HepG2 (cell line): ENCODE results near the gene PPP1R27. TPM values are rescaled to one million over a fixed set of nuclear protein-coding genes. Genes with fewer than 3 reads are reported as not detected.

Experiments used
- BCL3 ChIP-seq: sonication (generic); formaldehyde crosslinking; IDR thresholded peaks from 2 replicates; pipeline ENCODE4 v1.5.1; 2020; ENCODE audit warnings: mild to moderate bottlenecking, missing genetic modification reagents, moderate library complexity
- DNMT1 ChIP-seq: sonication (generic); formaldehyde crosslinking; IDR thresholded peaks from 2 replicates; pipeline ENCODE4 v1.5.1; 2020; ENCODE audit warnings: mild to moderate bottlenecking, missing genetic modification reagents
- E2F5 ChIP-seq: sonication (generic); formaldehyde crosslinking; conservative IDR thresholded peaks from 2 replicates; pipeline ENCODE4 v1.4.0; 2020; ENCODE audit warnings: missing genetic modification reagents
- FOXC1 ChIP-seq: sonication (generic); formaldehyde crosslinking; IDR thresholded peaks from 2 replicates; pipeline ENCODE4 v1.8.0; 2022; ENCODE audit warnings: mild to moderate bottlenecking, missing genetic modification reagents, borderline replicate concordance
- GTF3A ChIP-seq: sonication (generic); formaldehyde crosslinking; conservative IDR thresholded peaks from 2 replicates; pipeline ENCODE4 v1.4.0; 2020; ENCODE audit warnings: mild to moderate bottlenecking, missing genetic modification reagents
- HMG20B ChIP-seq: conservative IDR thresholded peaks from 2 replicates; pipeline ENCODE4 v1.6.1; 2016; ENCODE audit warnings: missing genetic modification reagents, missing compliant biosample characterization
- IRX3 ChIP-seq: sonication (generic); formaldehyde crosslinking; IDR thresholded peaks from 2 replicates; pipeline ENCODE4 v1.8.1; 2023; ENCODE audit warnings: mild to moderate bottlenecking, low read depth, missing genetic modification reagents, borderline replicate concordance
- MEIS2 ChIP-seq: sonication (generic); formaldehyde crosslinking; IDR thresholded peaks from 2 replicates; pipeline ENCODE4 v1.9.0; 2021; ENCODE audit warnings: mild to moderate bottlenecking, missing genetic modification reagents
- NFRKB ChIP-seq: fragments of 450-650 bp; IDR thresholded peaks from 2 replicates; pipeline ENCODE4 v1.6.1; 2017
- NFYB ChIP-seq: sonication (generic); formaldehyde crosslinking; IDR thresholded peaks from 2 replicates; pipeline ENCODE4 v1.4.0; 2020; ENCODE audit warnings: missing genetic modification reagents
- PRDM4 ChIP-seq: sonication (generic); formaldehyde crosslinking; IDR thresholded peaks from 2 replicates; pipeline ENCODE4 v1.9.0; 2021; ENCODE audit warnings: missing genetic modification reagents, borderline replicate concordance
- SCMH1 ChIP-seq: sonication (generic); formaldehyde crosslinking; IDR thresholded peaks from 2 replicates; pipeline ENCODE4 v1.9.0; 2021; ENCODE audit warnings: missing genetic modification reagents, mild to moderate bottlenecking, borderline replicate concordance
- SNAI1 ChIP-seq: sonication (generic); formaldehyde crosslinking; IDR thresholded peaks from 2 replicates; pipeline ENCODE4 v1.5.0; 2020; ENCODE audit warnings: mild to moderate bottlenecking, missing genetic modification reagents, borderline replicate concordance
- XBP1 ChIP-seq: sonication (generic); formaldehyde crosslinking; IDR thresholded peaks from 2 replicates; pipeline ENCODE4 v1.5.0; 2020; ENCODE audit warnings: missing genetic modification reagents
- ZBTB3 ChIP-seq: sonication (generic); formaldehyde crosslinking; IDR thresholded peaks from 2 replicates; pipeline ENCODE4 v1.4.0; 2020; ENCODE audit warnings: low read depth, mild to moderate bottlenecking, moderate library complexity, missing genetic modification reagents, borderline replicate concordance
- ZNF75D ChIP-seq: sonication (generic); formaldehyde crosslinking; IDR thresholded peaks from 2 replicates; pipeline ENCODE4 v1.8.1; 2023; ENCODE audit warnings: missing genetic modification reagents, mild to moderate bottlenecking, borderline replicate concordance
- ZNF761 ChIP-seq: sonication (generic); formaldehyde crosslinking; conservative IDR thresholded peaks from 2 replicates; pipeline ENCODE4 v1.4.0; 2020; ENCODE audit warnings: mild to moderate bottlenecking, missing genetic modification reagents
- ZNF773 ChIP-seq: sonication (generic); formaldehyde crosslinking; IDR thresholded peaks from 2 replicates; pipeline ENCODE4 v1.4.0; 2020; ENCODE audit warnings: missing genetic modification reagents, borderline replicate concordance
- polyA plus RNA-seq, 8 experiments: library from polyadenylated mRNA; depleted of rRNA in 3 of 8; stranded (reverse) in 7 of 8; unstranded in 1 of 8; fragments of >200 nt; fragmentation: Illumina TruSeq in 4 of 8; extraction: Trizol in 4 of 8; gene quantifications; 2 replicates each; pipeline versions ENCODE4 v1.2.1 to v1.2.3, GENCODE V29; 2011 to 2016; ENCODE audit warnings: low read depth in 4 of 8, missing spikeins in 1 of 8, mixed read lengths in 1 of 8; ENCODE audit not compliant: insufficient read depth in 1 of 8
- total RNA-seq, 5 experiments: library from RNA; depleted of rRNA; stranded (reverse); fragments of >200 nt; fragmentation: Illumina TruSeq; extraction: Trizol; gene quantifications; 2 replicates each; pipeline ENCODE4 v1.2.3, GENCODE V29; 2016; ENCODE audit warnings: low read depth in 1 of 5
- TF ChIP-seq, protein P1 (sequence below): sonication (generic); formaldehyde crosslinking; IDR thresholded peaks from 2 replicates; pipeline ENCODE4 v1.4.0; 2020; ENCODE audit warnings: missing genetic modification reagents, borderline replicate concordance

The PPP1R27 gene
- total and polyA plus RNA-seq, 2 of the 13 experiments (the other 11 are each of a cell fraction or from before 2014, with no cell fraction given), result 0.17 to 1.00 TPM

GRCh38 chr17:81863123-81863675, 28.3 kb upstream of the PPP1R27 start (continued):
- TF ChIP-seq GTF3A (CRISPR knock-in tag) (0 out of 2 replicates have a peak, but pooled peaks have one; percentile 78), ZNF773 (CRISPR knock-in tag) (no peak), IRX3 (CRISPR knock-in tag) (no peak), NFYB (no peak), ZBTB3 (CRISPR knock-in tag) (no peak), BCL3 (CRISPR knock-in tag) (0 out of 2 replicates have a peak, but pooled peaks have one; percentile 35), DNMT1 (no peak), NFRKB (no peak), PRDM4 (no peak), XBP1 (CRISPR knock-in tag) (no peak), FOXC1 (no peak), ZNF761 (no peak), SCMH1 (CRISPR knock-in tag) (no peak), MEIS2 (no peak), ZNF75D (CRISPR knock-in tag) (no peak), E2F5 (CRISPR knock-in tag) (no peak), SNAI1 (CRISPR knock-in tag) (no peak), HMG20B (CRISPR knock-in tag) (no peak)
- TF ChIP-seq, protein P1, sequence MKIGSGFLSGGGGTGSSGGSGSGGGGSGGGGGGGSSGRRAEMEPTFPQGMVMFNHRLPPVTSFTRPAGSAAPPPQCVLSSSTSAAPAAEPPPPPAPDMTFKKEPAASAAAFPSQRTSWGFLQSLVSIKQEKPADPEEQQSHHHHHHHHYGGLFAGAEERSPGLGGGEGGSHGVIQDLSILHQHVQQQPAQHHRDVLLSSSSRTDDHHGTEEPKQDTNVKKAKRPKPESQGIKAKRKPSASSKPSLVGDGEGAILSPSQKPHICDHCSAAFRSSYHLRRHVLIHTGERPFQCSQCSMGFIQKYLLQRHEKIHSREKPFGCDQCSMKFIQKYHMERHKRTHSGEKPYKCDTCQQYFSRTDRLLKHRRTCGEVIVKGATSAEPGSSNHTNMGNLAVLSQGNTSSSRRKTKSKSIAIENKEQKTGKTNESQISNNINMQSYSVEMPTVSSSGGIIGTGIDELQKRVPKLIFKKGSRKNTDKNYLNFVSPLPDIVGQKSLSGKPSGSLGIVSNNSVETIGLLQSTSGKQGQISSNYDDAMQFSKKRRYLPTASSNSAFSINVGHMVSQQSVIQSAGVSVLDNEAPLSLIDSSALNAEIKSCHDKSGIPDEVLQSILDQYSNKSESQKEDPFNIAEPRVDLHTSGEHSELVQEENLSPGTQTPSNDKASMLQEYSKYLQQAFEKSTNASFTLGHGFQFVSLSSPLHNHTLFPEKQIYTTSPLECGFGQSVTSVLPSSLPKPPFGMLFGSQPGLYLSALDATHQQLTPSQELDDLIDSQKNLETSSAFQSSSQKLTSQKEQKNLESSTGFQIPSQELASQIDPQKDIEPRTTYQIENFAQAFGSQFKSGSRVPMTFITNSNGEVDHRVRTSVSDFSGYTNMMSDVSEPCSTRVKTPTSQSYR (CRISPR knock-in tag), result peak; percentile 80; the same call in 1 of the 2 replicates
